NK-92 (cell line): ENCODE results near the gene SCAMP1.
"Not testable (repeated sequence)": the region's sequence is repeated elsewhere in the genome, so short reads cannot be mapped to it uniquely, and the experiment has no call there.

ENCODE experiments used
- DNase-seq: peaks from one replicate; lab custom pipeline; 2025; ENCODE audit not compliant: unreplicated experiment; lab: John Stamatoyannopoulos, UW

The SCAMP1 gene

GRCh38 chr5:78360924-78361630 lies 660 bp downstream of the SCAMP1 start:
- no peak for DNase-seq

- no peak for DNase-seq
These were observed 1.2 kb downstream of the SCAMP1 start for GRCh38 chr5:78361631-78361993.

- DNase-seq = no peak
These were observed 1.8 kb downstream of the SCAMP1 start for GRCh38 chr5:78362220-78362619.

GRCh38 chr5:78364005-78364404 lies 3.6 kb downstream of the SCAMP1 start:
- no peak for DNase-seq

- no peak for DNase-seq
These were observed 7.0 kb downstream of the SCAMP1 start for GRCh38 chr5:78367318-78367991.

GRCh38 chr5:78369680-78370079 lies 9.3 kb downstream of the SCAMP1 start:
- no peak for DNase-seq

GRCh38 chr5:78373231-78373630 lies 12.8 kb downstream of the SCAMP1 start:
- no peak for DNase-seq

GRCh38 chr5:78376315-78376714 lies 15.9 kb downstream of the SCAMP1 start:
- DNase-seq = no peak

- DNase-seq = no peak
These were observed 16.8 kb downstream of the SCAMP1 start for GRCh38 chr5:78377056-78377717.

- DNase-seq = no peak
These were observed 17.3 kb downstream of the SCAMP1 start for GRCh38 chr5:78377718-78378105.

- no peak for DNase-seq
These were observed 27.2 kb downstream of the SCAMP1 start for GRCh38 chr5:78387468-78388153.

- not testable (repeated sequence) for DNase-seq
These were observed 30.9 kb downstream of the SCAMP1 start for GRCh38 chr5:78391357-78391756.

GRCh38 chr5:78397831-78398230 lies 37.4 kb downstream of the SCAMP1 start:
- no peak for DNase-seq

GRCh38 chr5:78399116-78399515 lies 38.7 kb downstream of the SCAMP1 start:
- DNase-seq = no peak

- DNase-seq = no peak
These were observed 44.4 kb downstream of the SCAMP1 start for GRCh38 chr5:78404682-78405293.

GRCh38 chr5:78405829-78406750 lies 45.7 kb downstream of the SCAMP1 start:
- DNase-seq = no peak

- DNase-seq = no peak
These were observed 47.0 kb downstream of the SCAMP1 start for GRCh38 chr5:78407458-78407857.

GRCh38 chr5:78411586-78411985 lies 51.2 kb downstream of the SCAMP1 start:
- DNase-seq = no peak

- no peak for DNase-seq
These were observed 56.4 kb downstream of the SCAMP1 start for GRCh38 chr5:78416677-78417425.
